Choroid plexus epithelial cell (primary cell): ENCODE measurements around the gene HMCN2.
"Not testable (repeated sequence)": the region's sequence is repeated elsewhere in the genome, so short reads cannot be mapped to it uniquely, and the experiment has no call there.

Experiments used
- DNase-seq: peaks from one replicate; pipeline ENCODE4 v3.0.0-alpha.2; 2010; ENCODE audit warnings: low read depth
- H3K4me3 ChIP-seq: 2 replicates; pipeline ENCODE4 v1.5.1; 2011; ENCODE audit warnings: low read depth, mild to moderate bottlenecking, control low read depth, low read length, moderate library complexity
- TF ChIP-seq, protein P1 (sequence below): conservative IDR thresholded peaks from 2 replicates; pipeline ENCODE4 v1.5.1; 2011; ENCODE audit warnings: low read depth, mild to moderate bottlenecking, control low read depth, inconsistent platforms, low read length, moderate library complexity

The HMCN2 gene

DNA sequence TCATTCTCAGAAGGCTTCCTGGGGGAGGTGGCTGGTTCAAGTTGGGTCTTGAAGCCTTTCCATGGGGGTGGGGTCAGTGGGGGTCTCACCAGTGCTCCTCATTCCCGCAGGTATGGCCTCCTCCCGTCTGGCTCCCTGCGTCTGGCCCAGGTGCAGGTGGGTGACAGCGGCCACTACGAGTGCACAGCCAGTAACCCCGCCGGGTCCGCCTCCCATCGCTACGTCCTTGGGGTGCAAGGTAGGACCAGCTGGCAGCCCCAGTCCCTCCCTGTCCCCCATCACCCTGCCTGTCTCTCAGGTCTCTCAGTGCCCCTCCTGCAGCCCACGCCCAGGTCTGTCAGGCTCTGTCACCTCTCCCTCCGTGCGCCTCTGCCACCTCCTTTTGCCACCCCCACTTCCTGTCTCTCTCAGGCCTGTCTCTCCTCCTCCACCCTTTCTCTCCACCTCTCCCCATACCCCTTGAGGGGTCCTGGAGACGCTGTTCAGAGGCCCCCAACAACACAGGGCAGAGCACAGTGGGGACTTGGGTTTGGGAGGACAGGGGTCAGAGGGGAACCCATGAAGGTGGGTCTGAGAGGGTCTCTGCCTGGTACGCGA is 72.3 kb downstream of the HMCN2 start:
- H3K4me3 ChIP-seq, result no peak overlapping the region
- no peak for DNase-seq
- TF ChIP-seq, protein P1, sequence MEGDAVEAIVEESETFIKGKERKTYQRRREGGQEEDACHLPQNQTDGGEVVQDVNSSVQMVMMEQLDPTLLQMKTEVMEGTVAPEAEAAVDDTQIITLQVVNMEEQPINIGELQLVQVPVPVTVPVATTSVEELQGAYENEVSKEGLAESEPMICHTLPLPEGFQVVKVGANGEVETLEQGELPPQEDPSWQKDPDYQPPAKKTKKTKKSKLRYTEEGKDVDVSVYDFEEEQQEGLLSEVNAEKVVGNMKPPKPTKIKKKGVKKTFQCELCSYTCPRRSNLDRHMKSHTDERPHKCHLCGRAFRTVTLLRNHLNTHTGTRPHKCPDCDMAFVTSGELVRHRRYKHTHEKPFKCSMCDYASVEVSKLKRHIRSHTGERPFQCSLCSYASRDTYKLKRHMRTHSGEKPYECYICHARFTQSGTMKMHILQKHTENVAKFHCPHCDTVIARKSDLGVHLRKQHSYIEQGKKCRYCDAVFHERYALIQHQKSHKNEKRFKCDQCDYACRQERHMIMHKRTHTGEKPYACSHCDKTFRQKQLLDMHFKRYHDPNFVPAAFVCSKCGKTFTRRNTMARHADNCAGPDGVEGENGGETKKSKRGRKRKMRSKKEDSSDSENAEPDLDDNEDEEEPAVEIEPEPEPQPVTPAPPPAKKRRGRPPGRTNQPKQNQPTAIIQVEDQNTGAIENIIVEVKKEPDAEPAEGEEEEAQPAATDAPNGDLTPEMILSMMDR, result no peak

DNA sequence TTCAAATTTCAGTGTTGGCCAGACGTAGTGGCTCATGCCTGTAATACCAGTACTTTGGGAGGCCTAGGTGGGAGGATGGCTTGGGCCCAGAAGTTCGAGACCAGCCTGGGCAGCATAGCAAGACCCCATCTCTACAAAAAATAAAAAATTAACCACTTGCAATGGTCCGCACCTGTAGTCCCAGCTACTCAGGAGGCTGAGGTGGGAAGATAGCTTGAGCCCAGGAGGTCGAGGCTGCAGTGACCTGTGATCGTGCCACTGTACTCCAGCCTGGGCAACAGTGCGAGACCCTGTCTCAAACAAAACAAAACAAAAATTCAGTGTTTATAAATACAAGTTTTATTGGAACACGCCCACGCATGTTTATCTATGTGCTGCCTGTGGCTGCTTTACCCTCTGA is 73.3 kb downstream of the HMCN2 start:
- not testable (repeated sequence) for H3K4me3 ChIP-seq, DNase-seq

DNA sequence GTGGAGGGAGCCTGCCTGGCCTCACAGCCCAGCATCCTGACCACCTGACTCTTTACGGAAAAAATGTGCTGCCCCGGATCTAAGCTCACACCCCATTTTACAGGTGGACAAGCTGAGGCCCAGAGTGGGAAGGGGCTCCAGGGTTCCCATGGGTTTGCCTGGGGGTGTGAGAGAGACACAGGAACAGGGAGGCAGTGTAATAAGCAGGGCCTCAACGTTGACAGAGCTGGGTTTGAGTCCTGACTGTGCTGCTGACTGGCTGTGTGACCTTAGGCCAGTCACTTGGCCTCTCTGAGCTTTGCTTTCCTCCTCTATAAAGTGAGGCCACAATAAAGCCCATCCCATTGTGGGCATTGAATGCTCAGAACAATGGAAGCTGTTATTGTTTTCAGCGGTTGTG is 73.7 kb downstream of the HMCN2 start:
- TF ChIP-seq, protein P1, result no peak
- DNase-seq, result no peak
- no peak overlapping the region for H3K4me3 ChIP-seq

DNA sequence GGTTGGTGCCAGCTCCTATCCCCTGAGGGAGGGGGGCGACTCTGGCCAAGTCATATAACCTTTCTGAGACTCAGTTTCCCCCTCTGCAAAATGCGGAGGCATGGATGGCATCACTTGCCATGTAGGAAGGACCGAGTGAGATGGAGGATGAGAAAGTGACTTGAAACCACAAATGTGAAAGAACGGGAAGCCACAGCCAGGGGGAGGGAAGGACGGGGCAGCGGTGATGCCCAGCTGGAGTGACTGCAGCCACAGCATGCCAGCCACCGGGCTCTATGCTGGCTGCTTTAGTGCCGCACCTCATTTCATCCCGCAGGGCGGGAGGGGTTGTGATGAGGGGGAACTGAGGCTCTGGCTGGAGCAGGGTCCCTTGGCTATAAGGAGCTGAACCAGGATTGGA is 74.5 kb downstream of the HMCN2 start:
- no peak overlapping the region for H3K4me3 ChIP-seq
- TF ChIP-seq, protein P1, result no peak
- no peak for DNase-seq

DNA sequence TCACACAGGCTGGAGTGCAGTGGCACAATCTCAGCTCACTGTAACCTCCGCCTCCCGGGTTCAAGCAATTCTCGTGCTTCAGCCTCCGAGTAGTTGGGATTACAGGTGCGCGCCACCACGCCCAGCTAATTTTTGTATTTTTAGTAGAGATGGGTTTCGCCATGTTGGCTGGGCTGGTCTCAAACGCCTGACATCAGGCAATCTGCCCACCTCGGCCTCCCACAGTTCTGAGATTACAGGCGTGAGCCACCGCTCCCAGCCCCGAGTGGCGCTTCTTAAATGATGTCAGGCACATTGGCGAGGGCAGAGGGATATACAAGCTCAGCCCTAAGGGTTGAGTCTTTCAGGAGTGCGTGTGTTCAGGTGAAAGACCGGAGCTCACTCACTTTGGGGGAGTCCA is 75.0 kb downstream of the HMCN2 start:
- H3K4me3 ChIP-seq, DNase-seq: not testable (repeated sequence)

DNA sequence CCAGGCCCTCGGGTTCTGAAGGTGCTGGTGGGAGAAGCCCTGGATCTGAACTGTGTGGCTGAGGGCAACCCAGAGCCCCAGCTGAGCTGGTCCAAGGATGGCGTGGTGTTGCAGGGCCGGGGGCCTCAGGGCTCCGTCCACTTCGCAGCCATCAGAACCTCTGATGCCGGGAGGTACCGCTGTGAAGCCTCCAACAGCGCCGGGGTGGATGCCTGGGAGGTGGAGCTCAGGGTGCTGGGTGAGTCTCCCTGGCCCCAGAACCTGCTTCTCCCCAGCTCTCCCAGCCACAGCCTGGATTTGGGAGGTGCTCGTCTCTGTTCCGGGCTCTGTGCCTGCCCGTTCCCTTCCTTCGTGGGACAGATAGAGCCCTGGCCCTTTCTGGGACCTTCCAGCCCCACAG is 75.6 kb downstream of the HMCN2 start:
- no peak for DNase-seq
- TF ChIP-seq, protein P1, result no peak
- H3K4me3 ChIP-seq, result no peak overlapping the region

DNA sequence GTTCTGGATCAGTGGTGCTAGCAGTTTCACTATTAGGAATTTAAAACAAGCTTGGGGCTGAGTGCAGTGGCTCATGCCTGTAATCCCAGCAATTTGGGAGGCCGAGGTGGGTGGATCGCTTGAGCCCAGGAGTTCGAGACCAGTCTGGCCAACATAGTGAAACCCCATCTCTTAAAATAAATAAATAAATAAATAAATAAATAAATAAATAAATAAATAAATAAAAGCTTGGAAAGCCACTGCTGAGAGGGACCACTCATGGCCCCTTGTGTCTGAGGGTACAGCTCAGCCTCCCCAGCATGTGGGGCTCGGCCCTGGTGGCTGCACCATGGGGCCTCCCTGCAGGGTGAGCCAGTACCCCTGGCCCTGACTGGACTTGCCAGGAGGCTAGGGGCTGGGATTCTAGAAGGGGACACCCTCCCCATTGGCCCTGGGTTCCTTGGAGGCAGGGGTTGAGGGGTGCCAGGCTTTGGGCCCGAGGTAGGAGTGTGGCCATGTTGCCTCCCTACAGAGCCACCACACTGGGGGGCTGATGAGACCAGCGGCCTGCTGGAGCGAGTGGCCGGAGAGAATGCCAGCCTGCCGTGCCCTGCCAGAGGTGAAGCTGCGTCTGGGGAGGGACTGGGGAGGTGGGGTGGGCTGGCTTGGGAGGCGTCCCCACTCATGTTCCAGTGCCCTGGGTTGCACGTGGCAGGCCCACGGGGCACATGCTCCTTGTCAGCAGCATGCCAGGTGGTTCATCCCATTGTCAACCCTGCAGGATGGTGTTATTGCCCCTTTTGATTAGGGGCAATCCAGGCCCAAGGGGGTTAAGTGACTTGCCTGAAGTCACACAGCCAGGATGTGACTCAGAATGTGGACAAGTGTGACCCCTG is 76.5 kb downstream of the HMCN2 start:
- no peak for DNase-seq
- TF ChIP-seq, protein P1, result no peak
- H3K4me3 ChIP-seq, result no peak overlapping the region

DNA sequence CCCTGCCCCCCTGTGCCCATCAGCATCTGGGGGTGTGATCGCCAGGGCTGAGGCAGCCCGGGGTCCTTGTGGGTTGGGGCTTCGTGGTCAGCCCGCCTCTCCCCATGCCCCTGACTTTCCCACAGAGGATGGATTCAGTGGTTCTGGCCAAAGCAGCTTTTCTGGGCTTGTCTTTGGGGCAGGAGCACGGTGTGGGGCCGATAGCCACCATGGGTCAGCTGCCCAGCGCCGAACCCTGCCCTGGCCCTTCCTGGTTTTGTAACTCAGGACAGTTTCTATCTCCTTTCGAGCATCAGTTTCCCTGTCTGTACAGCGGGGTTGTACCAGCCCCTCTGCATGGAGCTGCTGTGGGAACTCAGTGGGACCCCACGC is 77.1 kb downstream of the HMCN2 start:
- no peak for DNase-seq
- TF ChIP-seq, protein P1, result no peak
- no peak overlapping the region for H3K4me3 ChIP-seq
